Suppressor macrophage treated with lipopolysaccharide for 1 hour (primary cell): Measurements from ENCODE around the gene FAM240B.

Source experiments
- DNase-seq, 3 donors: peaks; one replicate each; pipeline ENCODE4 v3.0.0-alpha.2; 2020 to 2022

FAM240B gene

GRCh38 chr9:38668791-38669466 lies 51.0 kb downstream of the FAM240B start:
- no peak for DNase-seq

GRCh38 chr9:38662763-38663593 lies 57.0 kb downstream of the FAM240B start:
- DNase-seq, result no peak

- DNase-seq, result no peak
Measured at GRCh38 chr9:38659538-38659937, 60.4 kb downstream of the FAM240B start.

GRCh38 chr9:38656896-38657295 lies 63.0 kb downstream of the FAM240B start:
- no peak for DNase-seq

GRCh38 chr9:38652486-38652885 lies 67.4 kb downstream of the FAM240B start:
- DNase-seq, result no peak

GRCh38 chr9:38652044-38652443 lies 67.9 kb downstream of the FAM240B start:
- no peak for DNase-seq

GRCh38 chr9:38651400-38652042 lies 68.4 kb downstream of the FAM240B start:
- DNase-seq, result no peak

GRCh38 chr9:38650564-38650963 lies 69.4 kb downstream of the FAM240B start:
- no peak for DNase-seq

GRCh38 chr9:38649731-38650363 lies 70.1 kb downstream of the FAM240B start:
- DNase-seq, result no peak

GRCh38 chr9:38644601-38645000 lies 75.3 kb downstream of the FAM240B start:
- no peak for DNase-seq
